GM12878 (cell line): Measurements from ENCODE around the gene RPS15A. TPM values are rescaled to one million over a fixed set of nuclear protein-coding genes. Genes with fewer than 3 reads are reported as not detected.

Experiments
- ATAC-seq: fragments of 200-7000 bp; cut with Tn5 transposase; 3 replicates; pipeline ENCODE4 v1.9.1; 2020; ENCODE audit warnings: mild to moderate bottlenecking, moderate library complexity
- BruUV-seq: library from RNA; stranded (reverse); fragments of 400-500 nt; replicated peaks from 2 replicates; lab custom pipeline; 2021; lab: Mats Ljungman, UMichigan
- CTCF ChIA-PET: fragments of 300-600 bp; sonication (Branson Sonifier 250); formaldehyde crosslinking; extraction: SDS; loops from one replicate; lab custom pipeline; 2021; ENCODE audit warnings: inconsistent platforms; lab: Yijun Ruan, JAX
- POLR2A ChIA-PET: fragments of 350-600 bp; formaldehyde crosslinking; extraction: SDS; loops from one replicate; lab custom pipeline; 2021; ENCODE audit warnings: inconsistent platforms; lab: Charles Lee
- RAD21 ChIA-PET: fragments of 300-600 bp; sonication (Branson Sonifier 250); formaldehyde crosslinking; loops from one replicate; lab custom pipeline; 2023; ENCODE audit warnings: antibody characterized with exemption; ENCODE audit not compliant: unreplicated experiment; lab: Charles Lee
- SMC1A ChIA-PET: fragments of 300-600 bp; sonication (Branson Sonifier 250); formaldehyde crosslinking; loops from one replicate; lab custom pipeline; 2023; ENCODE audit not compliant: unreplicated experiment, uncharacterized antibody; lab: Charles Lee
- DNase-seq: peaks from one replicate; pipeline ENCODE4 v3.0.0-alpha.2; 2011; ENCODE audit warnings: low read depth, low spot score
- FAIRE-seq: peaks from 3 replicates; lab custom pipeline; 2011; peaks lifted over from hg19 to GRCh38; lab: Jason Lieb, UNC
- H2AFZ ChIP-seq: 2 replicates; pipeline ENCODE4 v1.6.0; 2011; ENCODE audit warnings: low read depth, low read length, control low read depth; ENCODE audit not compliant: control insufficient read depth
- H3K27ac ChIP-seq: 2 replicates; pipeline ENCODE4 v1.5.1; 2011; ENCODE audit warnings: control low read depth; ENCODE audit not compliant: control insufficient read depth, insufficient read depth
- H3K27me3 ChIP-seq, 2 experiments: replicated peaks in 1 of 2; 2 replicates each; pipeline versions ENCODE4 v1.6.0 to v1.6.1; 2011; ENCODE audit warnings: low read length in 1 of 2; ENCODE audit not compliant: control insufficient read depth in 2 of 2, insufficient read depth in 2 of 2
- H3K36me3 ChIP-seq, 2 experiments: 2 replicates each; pipeline ENCODE4 v1.5.1; 2011; ENCODE audit warnings: low read length in 1 of 2; ENCODE audit not compliant: control insufficient read depth in 2 of 2, insufficient read depth in 2 of 2
- H3K4me1 ChIP-seq: 2 replicates; pipeline ENCODE4 v1.6.1; 2011; ENCODE audit warnings: mild to moderate bottlenecking, low read length, moderate library complexity, mixed read lengths; ENCODE audit not compliant: control insufficient read depth, insufficient read depth
- H3K4me2 ChIP-seq: 2 replicates; pipeline ENCODE4 v1.6.0; 2011; ENCODE audit warnings: control low read depth; ENCODE audit not compliant: control insufficient read depth, insufficient read depth
- H3K4me3 ChIP-seq: fragments of 200-600 bp; sonication (generic); 2 replicates; pipeline ENCODE4 v1.5.1; 2016
- H3K79me2 ChIP-seq: 2 replicates; pipeline ENCODE4 v1.6.0; 2011; ENCODE audit warnings: low read length; ENCODE audit not compliant: control insufficient read depth, insufficient read depth
- H3K9ac ChIP-seq: 2 replicates; pipeline ENCODE4 v1.8.0; 2011; ENCODE audit warnings: low read length, control low read depth, mixed read lengths; ENCODE audit not compliant: control insufficient read depth, insufficient read depth
- H3K9me3 ChIP-seq: replicated peaks from 3 replicates; pipeline ENCODE4 v1.5.1; 2011; ENCODE audit warnings: mild to moderate bottlenecking, low read length; ENCODE audit not compliant: control insufficient read depth, insufficient read depth
- H4K20me1 ChIP-seq: 2 replicates; pipeline ENCODE4 v1.6.0; 2011; ENCODE audit not compliant: control insufficient read depth, insufficient read depth
- ASH2L ChIP-seq: fragments of 300-600, 200-600 bp; sonication (generic); IDR thresholded peaks from 2 replicates; pipeline ENCODE4 v1.6.1; 2017; ENCODE audit warnings: low read depth, mild to moderate bottlenecking, borderline replicate concordance
- ATF2 ChIP-seq: IDR thresholded peaks from 2 replicates; pipeline ENCODE4 v1.6.1; 2012; ENCODE audit warnings: low read length, inconsistent platforms
- BACH1 ChIP-seq: fragments of 450-650 bp; IDR thresholded peaks from 2 replicates; pipeline ENCODE4 v1.6.1; 2017; ENCODE audit warnings: mild to moderate bottlenecking, borderline replicate concordance
- BRCA1 ChIP-seq: IDR thresholded peaks from 2 replicates; pipeline ENCODE4 v1.6.1; 2011; ENCODE audit warnings: low read depth, low read length, improper control_type of control experiment
- CEBPB ChIP-seq, 2 experiments: fragments of 150-350 bp in 1 of 2; IDR thresholded peaks; 2 replicates each; pipeline ENCODE4 v1.6.1; 2012 to 2014; ENCODE audit warnings: low read depth in 2 of 2, low read length in 2 of 2, borderline replicate concordance in 1 of 2, inconsistent platforms in 1 of 2
- GABPA ChIP-seq: IDR thresholded peaks from 2 replicates; pipeline ENCODE4 v1.6.1; 2014; ENCODE audit warnings: antibody characterized with exemption, low read depth, mild to moderate bottlenecking, inconsistent platforms
- KLF5 ChIP-seq: fragments of 450-650 bp; IDR thresholded peaks from 2 replicates; pipeline ENCODE4 v1.6.1; 2014; ENCODE audit warnings: mild to moderate bottlenecking; ENCODE audit not compliant: partially characterized antibody
- MAX ChIP-seq: IDR thresholded peaks from 2 replicates; pipeline ENCODE4 v1.6.1; 2012; ENCODE audit warnings: low read depth, low read length, improper control_type of control experiment
- MLLT1 ChIP-seq: fragments of 450-650 bp; IDR thresholded peaks from 2 replicates; pipeline ENCODE4 v1.6.1; 2016; ENCODE audit warnings: mild to moderate bottlenecking
- PML ChIP-seq: IDR thresholded peaks from 2 replicates; pipeline ENCODE4 v1.6.1; 2012; ENCODE audit warnings: low read length, inconsistent platforms
- POU2F2 ChIP-seq: IDR thresholded peaks from 3 replicates; pipeline ENCODE4 v1.6.1; 2011; ENCODE audit warnings: low read depth, mild to moderate bottlenecking, low read length, borderline replicate concordance
- RBBP5 ChIP-seq: fragments of 200-600 bp; sonication (generic); conservative IDR thresholded peaks from 2 replicates; pipeline ENCODE4 v1.6.1; 2016
- TCF3 ChIP-seq: IDR thresholded peaks from 2 replicates; pipeline ENCODE4 v1.6.1; 2012; ENCODE audit warnings: low read depth, mild to moderate bottlenecking, low read length, borderline replicate concordance; ENCODE audit not compliant: insufficient read depth
- YY1 ChIP-seq: IDR thresholded peaks from 2 replicates; pipeline ENCODE4 v1.6.1; 2011; ENCODE audit warnings: low read depth, mild to moderate bottlenecking, low read length
- ZZZ3 ChIP-seq: IDR thresholded peaks from 2 replicates; pipeline ENCODE4 v1.6.1; 2011; ENCODE audit warnings: low read depth; ENCODE audit not compliant: control insufficient read depth, insufficient read length
- WGBS: methylation state at CpG from one replicate; pipeline ENCODE4 v1.1.6; 2016; ENCODE audit warnings: low lambda C conversion rate; ENCODE audit not compliant: insufficient replicate concordance, insufficient coverage; ENCODE audit errors: missing lambda C conversion rate; 5-methylcytosine and 5-hydroxymethylcytosine counted together
- in situ Hi-C: fragments of 300-500 bp; cut with MboI; formaldehyde crosslinking; loops from 9 replicates; pipeline ENCODE4 v1.14.3; 2018; ENCODE audit warnings: mixed read lengths
- intact Hi-C: fragments of 100-400 bp; cut with micrococcal nuclease; formaldehyde crosslinking; loops from one replicate; pipeline ENCODE4 v1.14.2; 2022; ENCODE audit not compliant: unreplicated experiment
- polyA plus RNA-seq, 11 experiments: library from polyadenylated mRNA; depleted of rRNA in 4 of 11; unstranded in 6 of 11; stranded (reverse) in 5 of 11; fragments of >200 nt; fragmentation: Nextera tagmentation in 4 of 11; fragmentation: Illumina TruSeq in 1 of 11; extraction: Ambion mirVana in 4 of 11; extraction: Trizol in 1 of 11; gene quantifications; 1 replicate in 1 of 11; 2 replicates in 10 of 11; pipeline versions ENCODE4 v1.2.1 to v1.2.3, GENCODE V29; 2011 to 2016; ENCODE audit warnings: inconsistent platforms in 2 of 11, missing spikeins in 2 of 11, low read depth in 1 of 11
- total RNA-seq, 4 experiments: library from RNA; depleted of rRNA in 3 of 4; stranded (reverse); fragments of >200 nt in 3 of 4; fragmentation: Illumina TruSeq in 1 of 4; extraction: Trizol in 1 of 4; gene quantifications; 2 replicates each; pipeline versions ENCODE4 v1.2.1 to v1.2.3, GENCODE V29; 2013 to 2021
- TF ChIP-seq, protein P1 (sequence below): IDR thresholded peaks from 2 replicates; pipeline ENCODE4 v1.6.1; 2011; ENCODE audit warnings: mild to moderate bottlenecking, low read depth, low read length, moderate library complexity; ENCODE audit not compliant: insufficient replicate concordance
- TF ChIP-seq, protein P2 (sequence below): fragments of 450-650 bp; IDR thresholded peaks from 2 replicates; pipeline ENCODE4 v1.6.1; 2018; ENCODE audit warnings: borderline replicate concordance, mild to moderate bottlenecking; ENCODE audit not compliant: partially characterized antibody

Gene RPS15A
- total and polyA plus RNA-seq, 10 of the 15 experiments (the other 5 are each of a cell fraction or from before 2014, with no cell fraction given) = 1,566 to 6,408 (median 2,999) TPM

DNA sequence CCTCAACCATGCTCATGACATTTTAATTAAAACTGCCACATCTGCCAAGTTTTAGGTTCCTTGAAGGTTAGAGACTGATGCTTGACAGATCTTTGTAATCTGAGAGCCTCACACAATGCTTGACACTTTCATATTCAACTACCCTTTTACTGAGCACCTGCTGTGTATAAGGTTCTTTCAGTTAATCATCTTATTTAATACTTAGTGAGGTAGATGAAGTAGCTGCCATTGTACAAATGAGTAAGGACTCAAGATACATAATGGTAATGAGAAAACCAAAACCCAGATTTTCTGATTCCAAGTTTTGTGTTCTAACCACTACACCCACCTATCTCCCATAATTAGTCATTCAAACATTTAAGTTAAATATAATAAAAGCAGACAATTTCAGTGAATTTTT is 46.6 kb upstream of the RPS15A start (continued):
- TF ChIP-seq TCF3 (no peak), MLLT1 (no peak)

GRCh38 chr16:18834864-18835263 is 44.7 kb upstream of the RPS15A start:
- intact Hi-C loops (no loop called here), in situ Hi-C loops (no loop called here)
- 86% methylated on average over 4 of the region's 4 CpGs for WGBS
- H3K4me2 ChIP-seq = no peak overlapping the region
- no peaks in the 10 kb centered on the region for H4K20me1 ChIP-seq
- no peaks in the 10 kb centered on the region for H3K79me2 ChIP-seq
- no peak overlapping the region for H3K4me3 ChIP-seq
- H2AFZ ChIP-seq = no peak overlapping the region
- ChIA-PET POLR2A (no interaction called here), CTCF (interaction anchor here (1.3 to 1.9 kb wide), 4 partner anchors 10 to 132 kb away, joined by 3 to 6 read pairs (median 4); partner anchors contain the start of gene ARL6IP1), RAD21 (no interaction called here), SMC1A (interaction anchor here (1.6 to 1.8 kb wide), 2 partner anchors 36 to 47 kb away, joined by 4 read pairs; no protein-coding TSS in a partner anchor)
- FAIRE-seq = no peak
- H3K9me3 ChIP-seq = no peaks in the 10 kb centered on the region
- DNase-seq = no peak
- no peak overlapping the region for H3K27ac ChIP-seq
- no peaks in the 10 kb centered on the region for H3K4me1 ChIP-seq
- no TSS peak for BruUV-seq
- no peak overlapping the region for H3K9ac ChIP-seq
- ATAC-seq = no peak
- no peaks in the 10 kb centered on the region for H3K27me3 ChIP-seq
- H3K36me3 ChIP-seq = peaks cover 23 to 39% of the 10 kb centered on the region in 2 experiments
- TF ChIP-seq MAX = no peak
- no peak for TF ChIP-seq ZZZ3
- TF ChIP-seq, protein P1, sequence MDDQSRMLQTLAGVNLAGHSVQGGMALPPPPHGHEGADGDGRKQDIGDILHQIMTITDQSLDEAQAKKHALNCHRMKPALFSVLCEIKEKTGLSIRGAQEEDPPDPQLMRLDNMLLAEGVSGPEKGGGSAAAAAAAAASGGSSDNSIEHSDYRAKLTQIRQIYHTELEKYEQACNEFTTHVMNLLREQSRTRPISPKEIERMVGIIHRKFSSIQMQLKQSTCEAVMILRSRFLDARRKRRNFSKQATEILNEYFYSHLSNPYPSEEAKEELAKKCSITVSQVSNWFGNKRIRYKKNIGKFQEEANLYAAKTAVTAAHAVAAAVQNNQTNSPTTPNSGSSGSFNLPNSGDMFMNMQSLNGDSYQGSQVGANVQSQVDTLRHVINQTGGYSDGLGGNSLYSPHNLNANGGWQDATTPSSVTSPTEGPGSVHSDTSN = no peak
- no peak for TF ChIP-seq PML
- TF ChIP-seq CEBPB (IDR thresholded peaks at IDR 0.05; ENCODE audit: borderline replicate concordance in 1 of 2, low read depth in 2 of 2, low read length in 2 of 2) = no peak
- no peak for TF ChIP-seq YY1
- TF ChIP-seq BRCA1 = no peak
- no peak for TF ChIP-seq ATF2
- TF ChIP-seq RBBP5 = no peak
- no peak for TF ChIP-seq KLF5
- TF ChIP-seq, protein P2, sequence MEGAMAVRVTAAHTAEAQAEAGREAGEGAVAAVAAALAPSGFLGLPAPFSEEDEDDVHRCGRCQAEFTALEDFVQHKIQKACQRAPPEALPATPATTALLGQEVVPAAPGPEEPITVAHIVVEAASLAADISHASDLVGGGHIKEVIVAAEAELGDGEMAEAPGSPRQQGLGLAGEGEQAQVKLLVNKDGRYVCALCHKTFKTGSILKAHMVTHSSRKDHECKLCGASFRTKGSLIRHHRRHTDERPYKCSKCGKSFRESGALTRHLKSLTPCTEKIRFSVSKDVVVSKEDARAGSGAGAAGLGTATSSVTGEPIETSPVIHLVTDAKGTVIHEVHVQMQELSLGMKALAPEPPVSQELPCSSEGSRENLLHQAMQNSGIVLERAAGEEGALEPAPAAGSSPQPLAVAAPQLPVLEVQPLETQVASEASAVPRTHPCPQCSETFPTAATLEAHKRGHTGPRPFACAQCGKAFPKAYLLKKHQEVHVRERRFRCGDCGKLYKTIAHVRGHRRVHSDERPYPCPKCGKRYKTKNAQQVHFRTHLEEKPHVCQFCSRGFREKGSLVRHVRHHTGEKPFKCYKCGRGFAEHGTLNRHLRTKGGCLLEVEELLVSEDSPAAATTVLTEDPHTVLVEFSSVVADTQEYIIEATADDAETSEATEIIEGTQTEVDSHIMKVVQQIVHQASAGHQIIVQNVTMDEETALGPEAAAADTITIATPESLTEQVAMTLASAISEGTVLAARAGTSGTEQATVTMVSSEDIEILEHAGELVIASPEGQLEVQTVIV = no peak
- no peak for TF ChIP-seq POU2F2
- no peak for TF ChIP-seq ASH2L
- TF ChIP-seq BACH1 = no peak
- no peak for TF ChIP-seq GABPA
